Measurements from ENCODE around the gene SEC14L5. TPM values are rescaled to one million over a fixed set of nuclear protein-coding genes. Genes with fewer than 3 reads are reported as not detected.

SEC14L5 gene
- total RNA-seq, 1 experiment from 2014 or later: 2.3 TPM

DNA sequence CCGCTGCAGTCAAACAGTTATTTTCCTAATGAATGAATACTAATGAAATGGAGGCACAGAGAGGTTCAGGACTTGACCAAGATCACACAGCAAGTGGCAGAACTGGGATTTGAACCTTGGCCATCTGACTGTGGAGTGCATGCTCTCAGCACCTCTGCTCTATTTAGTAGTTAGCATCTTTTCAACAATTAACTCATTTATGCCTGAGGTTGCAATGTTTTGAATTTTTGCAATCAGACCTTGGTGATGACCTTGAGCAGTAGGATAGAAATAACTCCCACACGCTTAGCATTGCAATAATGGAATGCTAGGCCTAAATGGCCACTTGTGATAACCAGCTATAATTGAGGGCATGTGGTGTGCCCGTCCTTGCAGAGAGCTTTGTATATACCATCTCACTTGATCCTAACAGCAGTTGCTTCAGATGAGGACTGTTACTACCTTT is 44.6 kb downstream of the SEC14L5 start:
- POLR2A ChIA-PET: no interaction called here
- no peak overlapping the region for H3K4me3 Mint-ChIP-seq
- no peak overlapping the region for H3K27ac Mint-ChIP-seq
- 0 out of 2 replicates have a peak, but pooled peaks have one; percentile 31 for TF ChIP-seq GABPB1 (CRISPR knock-in tag; IDR thresholded peaks at IDR 0.05)
- no peak for TF ChIP-seq ELF4 (CRISPR knock-in tag; IDR thresholded peaks at IDR 0.05; ENCODE audit: low read depth)
- no peaks in the 10 kb centered on the region for H3K9me3 Mint-ChIP-seq
- no peaks in the 10 kb centered on the region for H3K27me3 Mint-ChIP-seq (ENCODE audit: low read depth)
- no peaks in the 10 kb centered on the region for H3K36me3 Mint-ChIP-seq
- H3K4me1 Mint-ChIP-seq: no peaks in the 10 kb centered on the region
- CTCF ChIA-PET: no interaction called here
- no peak for DNase-seq (ENCODE audit: low spot score)
- ATAC-seq: no peak

DNA sequence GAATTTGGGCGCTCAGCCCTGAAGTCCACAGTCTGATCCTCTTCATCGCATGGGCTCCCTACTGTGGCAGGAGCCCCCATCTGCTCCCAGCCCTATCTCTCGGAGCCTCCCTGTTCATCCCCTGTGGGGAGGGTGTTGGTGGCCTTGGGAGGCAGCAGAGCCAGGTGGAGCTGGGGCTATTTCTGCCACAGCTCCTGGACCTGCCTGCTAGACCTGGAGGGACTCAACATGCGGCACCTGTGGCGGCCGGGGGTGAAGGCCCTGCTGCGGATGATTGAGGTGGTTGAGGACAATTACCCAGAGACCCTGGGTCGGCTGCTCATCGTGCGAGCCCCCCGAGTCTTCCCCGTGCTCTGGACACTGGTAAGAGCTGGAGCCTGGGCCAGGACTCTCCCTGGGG is 45.1 kb downstream of the SEC14L5 start:
- Mint-ChIP-seq H3K27ac (no peak overlapping the region), H3K4me3 (no peak overlapping the region), H3K36me3 (no peaks in the 10 kb centered on the region), H3K9me3 (no peaks in the 10 kb centered on the region), H3K4me1 (no peaks in the 10 kb centered on the region), H3K27me3 (ENCODE audit: low read depth) (no peaks in the 10 kb centered on the region)
- DNase-seq (ENCODE audit: low spot score) (no peak), ATAC-seq (no peak)
- ChIA-PET POLR2A (no interaction called here), CTCF (no interaction called here)
- TF ChIP-seq ZBTB21 (CRISPR knock-in tag; IDR thresholded peaks at IDR 0.05; ENCODE audit: borderline replicate concordance) (no peak), MXD4 (CRISPR knock-in tag; IDR thresholded peaks at IDR 0.05; ENCODE audit: borderline replicate concordance) (no peak), RELA (CRISPR knock-in tag; IDR thresholded peaks at IDR 0.05; ENCODE audit: borderline replicate concordance) (no peak), GABPB1 (CRISPR knock-in tag; IDR thresholded peaks at IDR 0.05) (no peak), NR3C1 (CRISPR knock-in tag; conservative IDR thresholded peaks at IDR 0.05; ENCODE audit: low read depth) (no peak), TCF7 (CRISPR knock-in tag; IDR thresholded peaks at IDR 0.05; ENCODE audit: low read depth) (no peak), TEAD1 (CRISPR knock-in tag; IDR thresholded peaks at IDR 0.05) (no peak), ZNF396 (CRISPR knock-in tag; IDR thresholded peaks at IDR 0.05; ENCODE audit: borderline replicate concordance) (no peak), IRF2 (CRISPR knock-in tag; IDR thresholded peaks at IDR 0.05; ENCODE audit: borderline replicate concordance, low read depth) (no peak), ZNF138 (CRISPR knock-in tag; conservative IDR thresholded peaks at IDR 0.05) (no peak)
- TF ChIP-seq, protein P1, sequence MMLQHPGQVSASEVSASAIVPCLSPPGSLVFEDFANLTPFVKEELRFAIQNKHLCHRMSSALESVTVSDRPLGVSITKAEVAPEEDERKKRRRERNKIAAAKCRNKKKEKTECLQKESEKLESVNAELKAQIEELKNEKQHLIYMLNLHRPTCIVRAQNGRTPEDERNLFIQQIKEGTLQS (CRISPR knock-in tag; conservative IDR thresholded peaks at IDR 0.05): no peak
- TF ChIP-seq, protein P2, sequence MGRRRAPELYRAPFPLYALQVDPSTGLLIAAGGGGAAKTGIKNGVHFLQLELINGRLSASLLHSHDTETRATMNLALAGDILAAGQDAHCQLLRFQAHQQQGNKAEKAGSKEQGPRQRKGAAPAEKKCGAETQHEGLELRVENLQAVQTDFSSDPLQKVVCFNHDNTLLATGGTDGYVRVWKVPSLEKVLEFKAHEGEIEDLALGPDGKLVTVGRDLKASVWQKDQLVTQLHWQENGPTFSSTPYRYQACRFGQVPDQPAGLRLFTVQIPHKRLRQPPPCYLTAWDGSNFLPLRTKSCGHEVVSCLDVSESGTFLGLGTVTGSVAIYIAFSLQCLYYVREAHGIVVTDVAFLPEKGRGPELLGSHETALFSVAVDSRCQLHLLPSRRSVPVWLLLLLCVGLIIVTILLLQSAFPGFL (CRISPR knock-in tag; IDR thresholded peaks at IDR 0.05; ENCODE audit: borderline replicate concordance): no peak
- TF ChIP-seq, protein P3, sequence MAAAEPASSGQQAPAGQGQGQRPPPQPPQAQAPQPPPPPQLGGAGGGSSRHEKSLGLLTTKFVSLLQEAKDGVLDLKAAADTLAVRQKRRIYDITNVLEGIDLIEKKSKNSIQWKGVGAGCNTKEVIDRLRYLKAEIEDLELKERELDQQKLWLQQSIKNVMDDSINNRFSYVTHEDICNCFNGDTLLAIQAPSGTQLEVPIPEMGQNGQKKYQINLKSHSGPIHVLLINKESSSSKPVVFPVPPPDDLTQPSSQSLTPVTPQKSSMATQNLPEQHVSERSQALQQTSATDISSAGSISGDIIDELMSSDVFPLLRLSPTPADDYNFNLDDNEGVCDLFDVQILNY (CRISPR knock-in tag; IDR thresholded peaks at IDR 0.05): no peak
- TF ChIP-seq, protein P4, sequence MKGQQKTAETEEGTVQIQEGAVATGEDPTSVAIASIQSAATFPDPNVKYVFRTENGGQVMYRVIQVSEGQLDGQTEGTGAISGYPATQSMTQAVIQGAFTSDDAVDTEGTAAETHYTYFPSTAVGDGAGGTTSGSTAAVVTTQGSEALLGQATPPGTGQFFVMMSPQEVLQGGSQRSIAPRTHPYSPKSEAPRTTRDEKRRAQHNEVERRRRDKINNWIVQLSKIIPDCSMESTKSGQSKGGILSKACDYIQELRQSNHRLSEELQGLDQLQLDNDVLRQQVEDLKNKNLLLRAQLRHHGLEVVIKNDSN (CRISPR knock-in tag; IDR thresholded peaks at IDR 0.05): no peak
- TF ChIP-seq, protein P5, sequence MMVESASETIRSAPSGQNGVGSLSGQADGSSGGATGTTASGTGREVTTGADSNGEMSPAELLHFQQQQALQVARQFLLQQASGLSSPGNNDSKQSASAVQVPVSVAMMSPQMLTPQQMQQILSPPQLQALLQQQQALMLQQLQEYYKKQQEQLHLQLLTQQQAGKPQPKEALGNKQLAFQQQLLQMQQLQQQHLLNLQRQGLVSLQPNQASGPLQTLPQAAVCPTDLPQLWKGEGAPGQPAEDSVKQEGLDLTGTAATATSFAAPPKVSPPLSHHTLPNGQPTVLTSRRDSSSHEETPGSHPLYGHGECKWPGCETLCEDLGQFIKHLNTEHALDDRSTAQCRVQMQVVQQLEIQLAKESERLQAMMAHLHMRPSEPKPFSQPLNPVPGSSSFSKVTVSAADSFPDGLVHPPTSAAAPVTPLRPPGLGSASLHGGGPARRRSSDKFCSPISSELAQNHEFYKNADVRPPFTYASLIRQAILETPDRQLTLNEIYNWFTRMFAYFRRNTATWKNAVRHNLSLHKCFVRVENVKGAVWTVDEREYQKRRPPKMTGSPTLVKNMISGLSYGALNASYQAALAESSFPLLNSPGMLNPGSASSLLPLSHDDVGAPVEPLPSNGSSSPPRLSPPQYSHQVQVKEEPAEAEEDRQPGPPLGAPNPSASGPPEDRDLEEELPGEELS (CRISPR knock-in tag; IDR thresholded peaks at IDR 0.05): no peak
- TF ChIP-seq, protein P6, sequence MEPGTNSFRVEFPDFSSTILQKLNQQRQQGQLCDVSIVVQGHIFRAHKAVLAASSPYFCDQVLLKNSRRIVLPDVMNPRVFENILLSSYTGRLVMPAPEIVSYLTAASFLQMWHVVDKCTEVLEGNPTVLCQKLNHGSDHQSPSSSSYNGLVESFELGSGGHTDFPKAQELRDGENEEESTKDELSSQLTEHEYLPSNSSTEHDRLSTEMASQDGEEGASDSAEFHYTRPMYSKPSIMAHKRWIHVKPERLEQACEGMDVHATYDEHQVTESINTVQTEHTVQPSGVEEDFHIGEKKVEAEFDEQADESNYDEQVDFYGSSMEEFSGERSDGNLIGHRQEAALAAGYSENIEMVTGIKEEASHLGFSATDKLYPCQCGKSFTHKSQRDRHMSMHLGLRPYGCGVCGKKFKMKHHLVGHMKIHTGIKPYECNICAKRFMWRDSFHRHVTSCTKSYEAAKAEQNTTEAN (CRISPR knock-in tag; IDR thresholded peaks at IDR 0.05): no peak
- TF ChIP-seq, protein P7, sequence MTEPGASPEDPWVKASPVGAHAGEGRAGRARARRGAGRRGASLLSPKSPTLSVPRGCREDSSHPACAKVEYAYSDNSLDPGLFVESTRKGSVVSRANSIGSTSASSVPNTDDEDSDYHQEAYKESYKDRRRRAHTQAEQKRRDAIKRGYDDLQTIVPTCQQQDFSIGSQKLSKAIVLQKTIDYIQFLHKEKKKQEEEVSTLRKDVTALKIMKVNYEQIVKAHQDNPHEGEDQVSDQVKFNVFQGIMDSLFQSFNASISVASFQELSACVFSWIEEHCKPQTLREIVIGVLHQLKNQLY (CRISPR knock-in tag; IDR thresholded peaks at IDR 0.05): no peak
